Sigmoid colon (tissue), 7 donors: ENCODE results near the gene TFF2. TPM values are rescaled to one million over a fixed set of nuclear protein-coding genes. Genes with fewer than 3 reads are reported as not detected.

Experiments used
- DNase-seq: peaks from one replicate; pipeline ENCODE4 v3.0.0-alpha.2; 2019
- H3K27ac ChIP-seq, 4 donors: fragments of 200-600 bp; sonication (generic); one replicate each; pipeline ENCODE4 v1.5.1; 2016 to 2019; ENCODE audit warnings: mild to moderate bottlenecking in 1 of 4
- H3K27me3 ChIP-seq, 3 donors: fragments of 200-600 bp; sonication (generic); one replicate each; pipeline ENCODE4 v1.5.1; 2019; ENCODE audit warnings: mild to moderate bottlenecking in 1 of 3
- H3K36me3 ChIP-seq, 4 donors: fragments of 200-600 bp; sonication (generic); one replicate each; pipeline ENCODE4 v1.5.1; 2016 to 2019
- H3K4me1 ChIP-seq, 4 donors: fragments of 200-600 bp; sonication (generic); one replicate each; pipeline ENCODE4 v1.5.1; 2017 to 2019
- H3K4me3 ChIP-seq, 4 donors: fragments of 200-600 bp; sonication (generic); one replicate each; pipeline ENCODE4 v1.5.1; 2017 to 2019; ENCODE audit warnings: mild to moderate bottlenecking in 2 of 4, moderate library complexity in 1 of 4
- H3K9me3 ChIP-seq, 4 donors: fragments of 200-600 bp in 3 of 4; sonication (generic) in 3 of 4; one replicate each; pipeline versions ENCODE4 v1.5.1 to v1.6.1; 2013 to 2019
- EP300 ChIP-seq, 4 donors: sonication (generic); formaldehyde crosslinking; IDR thresholded peaks; one replicate each; pipeline ENCODE4 v1.6.1; 2017; ENCODE audit warnings: antibody characterized with exemption in 4 of 4
- POLR2A ChIP-seq, 2 donors: fragments of 450-650 bp; IDR thresholded peaks; one replicate each; pipeline ENCODE4 v1.6.1; 2016; ENCODE audit warnings: antibody characterized with exemption in 2 of 2, mild to moderate bottlenecking in 2 of 2, moderate library complexity in 2 of 2
- POLR2AphosphoS5 ChIP-seq, 4 donors: sonication (generic); formaldehyde crosslinking; IDR thresholded peaks; one replicate each; pipeline ENCODE4 v1.6.1; 2017; ENCODE audit warnings: antibody characterized with exemption in 4 of 4
- WGBS, 2 donors: extraction: QIAGEN DNeasy Blood & Tissue Kit; methylation state at CpG; one replicate each; pipeline ENCODE4 v1.1.7; 2013; 5-methylcytosine and 5-hydroxymethylcytosine counted together
- intact Hi-C: fragments of 100-400 bp; cut with DNase I; formaldehyde crosslinking; loops from one replicate; pipeline ENCODE4 v1.15.1; 2023
- polyA plus RNA-seq, 3 donors: library from polyadenylated mRNA; stranded (reverse); fragments of 200-250 nt; gene quantifications; one replicate each; pipeline ENCODE4 v1.2.3, GENCODE V29; 2013
- total RNA-seq, 4 donors: library from RNA; depleted of rRNA; stranded (reverse); fragments of >200 nt; gene quantifications; one replicate each; pipeline ENCODE4 v1.1.0, GENCODE V29; 2016
- TF ChIP-seq, protein P1 (sequence below), 4 experiments: fragments of 450-650 bp in 3 of 4; fragments of 200-600 bp in 1 of 4; IDR thresholded peaks; one replicate each; pipeline ENCODE4 v1.5.1; 2016 to 2019; ENCODE audit warnings: antibody characterized with exemption in 4 of 4, mild to moderate bottlenecking in 3 of 4, moderate library complexity in 2 of 4
- donor health status: healthy with polysubstance abuse.
- donor health status: Bipolar disorder and iron deficiency.
- donor health status: healthy.

TFF2 gene
- total and polyA plus RNA-seq, 7 donors: 1.5 to 23.4 (median 3.0) TPM; not detected in 4

DNA sequence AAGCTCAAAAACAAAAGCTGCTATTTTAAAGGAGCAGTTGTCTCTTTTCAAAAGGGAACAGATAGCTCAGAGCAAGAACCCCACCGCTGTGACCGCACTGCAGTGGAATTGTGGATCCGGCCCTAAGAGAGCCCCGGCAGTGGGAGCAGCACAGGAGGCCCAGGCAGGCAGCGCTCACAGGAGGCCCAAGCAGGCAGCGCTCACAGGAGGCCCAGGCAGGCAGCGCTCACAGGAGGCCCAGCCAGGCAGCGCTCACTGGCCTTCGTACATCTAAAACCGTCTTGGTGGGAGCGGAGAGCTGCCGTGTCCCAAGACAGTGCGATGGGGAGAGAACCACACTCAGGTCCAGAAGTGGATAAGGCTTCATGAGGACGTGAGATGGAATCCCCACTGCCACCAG, 39.6 kb downstream of the TFF2 start:
- WGBS, 2 donors: 93% methylated on average over 14 of the region's 14 CpGs

DNA sequence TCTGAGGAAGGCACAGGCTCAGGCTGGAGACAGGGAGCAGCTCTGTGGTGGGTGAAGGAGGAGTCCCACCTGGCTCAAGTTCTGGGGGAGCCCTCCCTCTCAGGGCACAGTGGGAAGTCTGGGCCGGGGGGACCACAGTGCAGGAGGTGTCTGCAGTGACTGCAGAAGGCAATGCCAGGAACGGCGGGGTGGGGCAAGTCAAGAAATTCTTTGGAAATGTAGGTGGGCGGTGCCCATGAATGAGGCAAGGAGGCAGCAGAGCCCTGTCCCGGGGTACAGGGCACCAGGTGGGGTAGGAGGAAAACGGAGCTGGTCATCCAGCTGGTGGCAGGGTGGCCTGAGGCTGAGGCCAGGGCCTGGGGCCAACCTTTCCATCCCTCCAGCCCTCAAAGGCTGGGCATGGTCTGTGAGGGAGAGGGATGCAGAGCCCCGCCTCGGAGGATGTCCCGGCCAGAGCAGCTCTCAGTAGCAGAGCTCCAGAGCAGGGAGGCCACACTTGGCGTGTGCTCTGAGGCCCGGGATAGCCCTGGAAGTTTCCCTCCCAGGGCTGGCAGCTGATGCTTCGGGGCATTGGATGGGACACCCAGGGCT, 40.3 kb downstream of the TFF2 start:
- H3K27me3 ChIP-seq: peaks cover 8 to 36% (median 18%) of the 10 kb centered on the region in 3 donors
- DNase-seq: no peak
- intact Hi-C loops: no loop called here
- TF ChIP-seq, protein P1, sequence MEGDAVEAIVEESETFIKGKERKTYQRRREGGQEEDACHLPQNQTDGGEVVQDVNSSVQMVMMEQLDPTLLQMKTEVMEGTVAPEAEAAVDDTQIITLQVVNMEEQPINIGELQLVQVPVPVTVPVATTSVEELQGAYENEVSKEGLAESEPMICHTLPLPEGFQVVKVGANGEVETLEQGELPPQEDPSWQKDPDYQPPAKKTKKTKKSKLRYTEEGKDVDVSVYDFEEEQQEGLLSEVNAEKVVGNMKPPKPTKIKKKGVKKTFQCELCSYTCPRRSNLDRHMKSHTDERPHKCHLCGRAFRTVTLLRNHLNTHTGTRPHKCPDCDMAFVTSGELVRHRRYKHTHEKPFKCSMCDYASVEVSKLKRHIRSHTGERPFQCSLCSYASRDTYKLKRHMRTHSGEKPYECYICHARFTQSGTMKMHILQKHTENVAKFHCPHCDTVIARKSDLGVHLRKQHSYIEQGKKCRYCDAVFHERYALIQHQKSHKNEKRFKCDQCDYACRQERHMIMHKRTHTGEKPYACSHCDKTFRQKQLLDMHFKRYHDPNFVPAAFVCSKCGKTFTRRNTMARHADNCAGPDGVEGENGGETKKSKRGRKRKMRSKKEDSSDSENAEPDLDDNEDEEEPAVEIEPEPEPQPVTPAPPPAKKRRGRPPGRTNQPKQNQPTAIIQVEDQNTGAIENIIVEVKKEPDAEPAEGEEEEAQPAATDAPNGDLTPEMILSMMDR (IDR thresholded peaks at IDR 0.05): no peak
- TF ChIP-seq POLR2AphosphoS5 (IDR thresholded peaks at IDR 0.05): no peak
- TF ChIP-seq EP300 (IDR thresholded peaks at IDR 0.05): no peak
- TF ChIP-seq POLR2A (IDR thresholded peaks at IDR 0.05): no peak
- WGBS, 2 donors: 58 to 71% methylated on average over 12 of the region's 12 CpGs
- H3K4me1 ChIP-seq: peaks cover 0 to 9% (median 8%) of the 10 kb centered on the region in 4 donors
- no peak overlapping the region for H3K27ac ChIP-seq
- H3K4me3 ChIP-seq: no peak overlapping the region
- no peaks in the 10 kb centered on the region for H3K9me3 ChIP-seq
- no peaks in the 10 kb centered on the region for H3K36me3 ChIP-seq

More for the DNA sequence above, 39.6 kb downstream of the TFF2 start:
- no peak for TF ChIP-seq POLR2AphosphoS5 (IDR thresholded peaks at IDR 0.05)
- TF ChIP-seq, protein P1 (IDR thresholded peaks at IDR 0.05): no peak
- TF ChIP-seq EP300 (IDR thresholded peaks at IDR 0.05): no peak
- TF ChIP-seq POLR2A (IDR thresholded peaks at IDR 0.05): no peak
- intact Hi-C loops: no loop called here
- DNase-seq: no peak
- Histone ChIP-seq H3K27ac (no peak overlapping the region), H3K4me1 (peaks cover 0 to 9% (median 8%) of the 10 kb centered on the region in 4 donors), H3K36me3 (no peaks in the 10 kb centered on the region), H3K27me3 (peaks cover 8 to 36% (median 18%) of the 10 kb centered on the region in 3 donors), H3K4me3 (no peak overlapping the region), H3K9me3 (no peaks in the 10 kb centered on the region)

DNA sequence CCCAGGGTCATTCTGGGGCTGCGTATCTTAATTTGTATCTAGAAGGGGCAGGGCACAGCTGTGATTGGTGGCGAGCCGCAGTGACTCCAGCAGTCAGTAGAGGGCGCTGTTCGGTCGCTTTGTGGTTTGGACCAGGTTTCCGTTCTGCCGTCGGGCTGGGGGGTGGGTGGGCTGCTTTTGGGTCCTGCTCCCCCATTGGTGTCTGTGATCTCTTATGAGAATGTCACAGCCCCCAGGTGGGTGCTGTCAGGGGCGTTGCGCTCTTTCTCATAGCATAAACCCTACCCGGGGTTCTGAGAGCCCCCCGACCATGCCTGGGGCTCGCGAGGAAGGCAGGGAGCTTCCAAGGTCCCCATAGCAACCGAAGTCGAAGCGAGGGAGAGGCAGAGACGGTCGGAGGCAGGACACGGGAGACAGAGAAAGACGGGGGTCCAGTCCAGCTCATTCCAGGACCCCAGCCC, 41.0 kb downstream of the TFF2 start:
- Histone ChIP-seq H3K9me3 (no peaks in the 10 kb centered on the region), H3K4me3 (no peak overlapping the region), H3K36me3 (no peaks in the 10 kb centered on the region), H3K27ac (no peak overlapping the region), H3K4me1 (peaks cover 0 to 9% (median 8%) of the 10 kb centered on the region in 4 donors), H3K27me3 (peaks cover 8 to 36% (median 18%) of the 10 kb centered on the region in 3 donors)
- DNase-seq: peak; percentile 74
- intact Hi-C loops: no loop called here
- TF ChIP-seq POLR2A (IDR thresholded peaks at IDR 0.05) (no peak), POLR2AphosphoS5 (IDR thresholded peaks at IDR 0.05) (no peak), EP300 (IDR thresholded peaks at IDR 0.05) (no peak)
- TF ChIP-seq, protein P1 (IDR thresholded peaks at IDR 0.05): peak; percentile 33 to 73 (median 53)
- WGBS, 2 donors: 9 to 14% methylated on average over 22 of the region's 22 CpGs

DNA sequence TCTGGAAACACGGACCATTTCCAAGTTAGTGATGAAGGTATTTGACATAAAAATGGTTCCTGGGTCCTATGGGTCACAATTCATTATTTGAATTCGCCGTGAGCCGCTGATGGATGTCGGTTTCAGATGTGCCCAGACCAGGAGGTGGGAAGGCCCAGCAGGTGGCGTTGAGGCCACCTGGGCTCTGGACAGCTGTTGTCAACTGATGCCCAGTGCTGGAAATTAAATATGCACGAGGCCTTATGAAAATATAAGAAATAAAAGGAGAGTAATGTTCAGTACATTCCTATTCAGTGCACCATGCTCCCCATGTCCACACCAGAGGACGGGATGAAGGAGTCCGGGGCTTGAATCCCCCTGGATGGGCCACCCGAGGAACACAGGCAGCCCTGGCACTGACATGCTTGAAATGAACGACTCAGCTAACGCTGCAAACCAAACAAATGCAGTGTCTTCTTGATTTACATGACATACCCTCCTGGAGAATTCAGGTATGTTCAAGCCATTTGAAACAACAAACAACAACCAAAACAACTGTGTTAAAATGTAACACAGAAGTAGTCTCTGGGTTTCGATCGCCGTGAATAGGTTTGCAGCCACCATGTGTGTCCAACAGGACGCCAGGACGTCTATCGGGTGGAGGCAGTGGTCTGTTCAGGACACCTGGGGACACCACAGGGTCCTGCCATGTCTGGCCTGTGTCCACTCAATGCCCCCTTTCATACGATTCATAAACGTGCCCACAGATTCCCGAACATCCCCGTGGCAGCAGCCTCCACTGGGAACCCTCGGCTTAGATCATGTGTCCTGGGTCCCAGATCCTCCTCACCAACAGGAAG, 41.7 kb downstream of the TFF2 start:
- intact Hi-C loops: no loop called here
- H3K27ac ChIP-seq: no peak overlapping the region

More for the DNA sequence above, 41.7 kb downstream of the TFF2 start:
- Histone ChIP-seq H3K9me3 (no peaks in the 10 kb centered on the region), H3K4me3 (no peak overlapping the region), H3K36me3 (no peaks in the 10 kb centered on the region), H3K4me1 (peaks cover 0 to 9% (median 8%) of the 10 kb centered on the region in 4 donors), H3K27me3 (peaks cover 8 to 36% (median 18%) of the 10 kb centered on the region in 3 donors)
- 38 to 59% methylated on average over 23 of the region's 23 CpGs for WGBS, 2 donors
- TF ChIP-seq, protein P1 (IDR thresholded peaks at IDR 0.05): no peak
- TF ChIP-seq POLR2A (IDR thresholded peaks at IDR 0.05): no peak
- TF ChIP-seq EP300 (IDR thresholded peaks at IDR 0.05): no peak
- TF ChIP-seq POLR2AphosphoS5 (IDR thresholded peaks at IDR 0.05): no peak
- peak; percentile 14 for DNase-seq
